Measurements from ENCODE around the gene CENPP.

- no peak for TF ChIP-seq CTCF (conservative IDR thresholded peaks at IDR 0.05; ENCODE audit: low read depth, low read length)
- TF ChIP-seq EZH2 (IDR thresholded peaks at IDR 0.05; ENCODE audit: low read length, unreplicated experiment): no peak
Measured at GRCh38 chr9:92639791-92640271, 314.1 kb downstream of the CENPP start.

Measured in PC-3 (cell line).